ENCODE results near the gene CLCN3. TPM values are rescaled to one million over a fixed set of nuclear protein-coding genes. Genes with fewer than 3 reads are reported as not detected.
"Not testable (repeated sequence)": the region's sequence is repeated elsewhere in the genome, so short reads cannot be mapped to it uniquely, and the experiment has no call there.

CLCN3 gene
- total RNA-seq, 1 donor from 2014 or later = 19.6 TPM

DNA sequence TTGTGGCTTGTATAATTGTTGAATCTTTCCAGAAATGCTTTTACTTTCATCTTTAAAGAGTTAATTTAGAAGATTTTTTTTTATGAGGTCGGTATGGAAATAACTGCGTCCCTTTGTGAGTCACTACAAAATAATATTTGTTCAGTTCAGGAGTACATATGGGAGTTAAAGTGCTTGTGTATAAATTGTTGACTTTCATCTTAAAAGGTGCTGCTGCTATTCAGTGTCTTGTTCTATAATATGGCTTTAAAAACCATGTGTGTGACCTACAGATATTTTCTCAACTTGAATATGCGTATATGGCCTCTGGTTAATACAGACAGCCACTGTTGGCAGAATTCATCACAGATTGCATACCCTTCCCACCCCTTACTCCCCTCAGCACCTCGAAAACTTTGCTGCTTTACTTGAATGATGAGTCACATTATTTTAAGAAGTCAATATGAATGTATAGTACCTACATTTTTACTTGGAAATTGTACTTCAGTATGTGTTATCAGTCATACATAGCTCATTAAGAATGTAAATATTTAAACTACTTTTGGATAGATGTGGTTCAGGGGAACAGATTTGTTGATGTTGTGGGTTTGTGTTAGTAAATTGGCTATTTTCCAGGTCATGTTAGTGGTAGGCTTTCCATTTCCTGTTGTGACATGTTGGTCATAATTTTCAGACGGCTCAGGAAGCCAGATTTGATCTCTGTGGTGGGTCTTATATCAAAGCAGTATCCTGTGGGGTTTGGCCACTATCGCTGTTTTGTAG, 1.5 kb downstream of the CLCN3 start:
- peak overlapping the region; percentile 97 for H3K27ac ChIP-seq
- no peak for DNase-seq (ENCODE audit: extremely low spot score in 2 of 2)
- H3K9me3 ChIP-seq = no peaks in the 10 kb centered on the region
- TF ChIP-seq POLR2AphosphoS5 (IDR thresholded peaks at IDR 0.05; ENCODE audit: insufficient read depth in 1 of 2, low read depth in 1 of 2) (no peak), POLR2A (IDR thresholded peaks at IDR 0.05) (no peak)
- TF ChIP-seq, protein P1, sequence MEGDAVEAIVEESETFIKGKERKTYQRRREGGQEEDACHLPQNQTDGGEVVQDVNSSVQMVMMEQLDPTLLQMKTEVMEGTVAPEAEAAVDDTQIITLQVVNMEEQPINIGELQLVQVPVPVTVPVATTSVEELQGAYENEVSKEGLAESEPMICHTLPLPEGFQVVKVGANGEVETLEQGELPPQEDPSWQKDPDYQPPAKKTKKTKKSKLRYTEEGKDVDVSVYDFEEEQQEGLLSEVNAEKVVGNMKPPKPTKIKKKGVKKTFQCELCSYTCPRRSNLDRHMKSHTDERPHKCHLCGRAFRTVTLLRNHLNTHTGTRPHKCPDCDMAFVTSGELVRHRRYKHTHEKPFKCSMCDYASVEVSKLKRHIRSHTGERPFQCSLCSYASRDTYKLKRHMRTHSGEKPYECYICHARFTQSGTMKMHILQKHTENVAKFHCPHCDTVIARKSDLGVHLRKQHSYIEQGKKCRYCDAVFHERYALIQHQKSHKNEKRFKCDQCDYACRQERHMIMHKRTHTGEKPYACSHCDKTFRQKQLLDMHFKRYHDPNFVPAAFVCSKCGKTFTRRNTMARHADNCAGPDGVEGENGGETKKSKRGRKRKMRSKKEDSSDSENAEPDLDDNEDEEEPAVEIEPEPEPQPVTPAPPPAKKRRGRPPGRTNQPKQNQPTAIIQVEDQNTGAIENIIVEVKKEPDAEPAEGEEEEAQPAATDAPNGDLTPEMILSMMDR (IDR thresholded peaks at IDR 0.05) = no peak
- H3K4me1 ChIP-seq = peaks cover 40% of the 10 kb centered on the region
- intact Hi-C loops (cut with DNase I) = no loop called here
- H3K4me3 ChIP-seq = peak overlapping the region; percentile 83 to 84
- no peaks in the 10 kb centered on the region for H3K36me3 ChIP-seq
- no peaks in the 10 kb centered on the region for H3K27me3 ChIP-seq

DNA sequence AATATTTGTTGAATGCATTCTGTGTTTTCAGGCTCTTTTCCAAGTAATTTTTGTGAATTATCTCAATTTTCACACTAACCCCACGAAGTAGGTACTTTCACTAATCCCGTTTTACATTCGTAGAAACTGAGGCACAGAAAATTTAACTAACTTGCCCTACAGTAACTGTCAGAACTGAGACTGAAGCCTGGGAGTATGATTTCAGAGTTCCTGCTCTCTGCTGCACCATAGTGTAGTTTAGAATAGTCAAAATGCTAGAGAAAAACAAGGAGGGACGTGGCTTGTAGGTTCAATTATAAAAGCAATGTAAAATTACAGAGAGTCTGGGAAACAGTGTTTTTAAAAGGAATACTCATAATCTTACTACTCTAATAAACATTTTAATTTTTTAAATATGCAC, 2.2 kb downstream of the CLCN3 start:
- TF ChIP-seq, protein P1 (IDR thresholded peaks at IDR 0.05) = no peak
- TF ChIP-seq POLR2A (IDR thresholded peaks at IDR 0.05) (no peak), POLR2AphosphoS5 (IDR thresholded peaks at IDR 0.05; ENCODE audit: insufficient read depth in 1 of 2, low read depth in 1 of 2) (no peak)

DNA sequence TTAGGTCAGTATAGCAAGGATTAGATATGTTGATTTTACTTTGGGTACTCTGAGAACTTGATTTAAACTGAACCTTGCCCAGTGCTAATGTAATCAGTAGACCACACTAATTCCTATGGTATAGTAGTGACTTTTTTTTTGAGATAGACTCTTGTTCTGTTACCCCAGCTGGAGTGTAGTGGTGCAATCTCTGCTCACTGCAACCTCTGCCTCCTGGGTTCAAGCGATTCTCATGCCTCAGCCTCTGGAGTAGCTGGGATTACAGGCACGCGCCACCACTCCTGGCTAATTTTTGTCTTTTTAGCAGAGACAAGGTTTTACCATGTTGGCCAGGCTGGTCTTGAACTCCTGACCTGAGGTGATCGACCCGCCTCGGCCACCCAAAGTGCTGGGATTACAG, 3.6 kb downstream of the CLCN3 start:
- H3K27me3 ChIP-seq; intact Hi-C loops (cut with DNase I); DNase-seq (ENCODE audit: extremely low spot score in 2 of 2); H3K27ac ChIP-seq; H3K9me3 ChIP-seq; H3K36me3 ChIP-seq; H3K4me3 ChIP-seq: not testable (repeated sequence)
- peaks cover 39% of the 10 kb centered on the region for H3K4me1 ChIP-seq

More for the DNA sequence above, 2.2 kb downstream of the CLCN3 start:
- Histone ChIP-seq H3K27ac (peak overlapping the region; percentile 97), H3K9me3 (no peaks in the 10 kb centered on the region), H3K4me3 (peak overlapping the region in 1 of 2 donors; percentile 83), H3K36me3 (no peaks in the 10 kb centered on the region), H3K27me3 (no peaks in the 10 kb centered on the region), H3K4me1 (peaks cover 40% of the 10 kb centered on the region)
- intact Hi-C loops (cut with DNase I) = no loop called here
- DNase-seq (ENCODE audit: extremely low spot score in 2 of 2) = no peak

DNA sequence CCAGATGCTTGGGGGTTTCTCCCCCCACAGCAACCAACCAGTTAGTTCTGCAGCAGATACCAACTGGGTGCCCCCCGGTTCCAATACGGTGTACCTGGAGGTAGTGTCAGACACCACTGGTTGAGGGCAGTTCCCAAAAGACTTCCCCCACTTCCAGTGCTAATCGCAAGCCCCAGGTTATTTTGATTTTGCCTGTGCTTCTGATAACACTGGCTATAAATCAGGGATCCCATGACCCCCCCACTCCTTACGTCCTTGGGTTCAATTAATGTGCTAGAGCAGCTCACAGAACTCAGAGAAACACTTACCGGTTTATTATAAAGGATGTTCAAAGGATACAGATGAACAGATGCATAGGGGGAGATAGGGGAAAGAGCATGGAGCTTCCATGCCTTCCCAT, 5.5 kb downstream of the CLCN3 start:
- H3K27me3 ChIP-seq = no peaks in the 10 kb centered on the region
- TF ChIP-seq, protein P1 (IDR thresholded peaks at IDR 0.05) = no peak
- no peak for TF ChIP-seq POLR2A (IDR thresholded peaks at IDR 0.05)
- TF ChIP-seq POLR2AphosphoS5 (IDR thresholded peaks at IDR 0.05; ENCODE audit: insufficient read depth in 1 of 2, low read depth in 1 of 2) = no peak
- DNase-seq (ENCODE audit: extremely low spot score in 2 of 2) = no peak

DNA sequence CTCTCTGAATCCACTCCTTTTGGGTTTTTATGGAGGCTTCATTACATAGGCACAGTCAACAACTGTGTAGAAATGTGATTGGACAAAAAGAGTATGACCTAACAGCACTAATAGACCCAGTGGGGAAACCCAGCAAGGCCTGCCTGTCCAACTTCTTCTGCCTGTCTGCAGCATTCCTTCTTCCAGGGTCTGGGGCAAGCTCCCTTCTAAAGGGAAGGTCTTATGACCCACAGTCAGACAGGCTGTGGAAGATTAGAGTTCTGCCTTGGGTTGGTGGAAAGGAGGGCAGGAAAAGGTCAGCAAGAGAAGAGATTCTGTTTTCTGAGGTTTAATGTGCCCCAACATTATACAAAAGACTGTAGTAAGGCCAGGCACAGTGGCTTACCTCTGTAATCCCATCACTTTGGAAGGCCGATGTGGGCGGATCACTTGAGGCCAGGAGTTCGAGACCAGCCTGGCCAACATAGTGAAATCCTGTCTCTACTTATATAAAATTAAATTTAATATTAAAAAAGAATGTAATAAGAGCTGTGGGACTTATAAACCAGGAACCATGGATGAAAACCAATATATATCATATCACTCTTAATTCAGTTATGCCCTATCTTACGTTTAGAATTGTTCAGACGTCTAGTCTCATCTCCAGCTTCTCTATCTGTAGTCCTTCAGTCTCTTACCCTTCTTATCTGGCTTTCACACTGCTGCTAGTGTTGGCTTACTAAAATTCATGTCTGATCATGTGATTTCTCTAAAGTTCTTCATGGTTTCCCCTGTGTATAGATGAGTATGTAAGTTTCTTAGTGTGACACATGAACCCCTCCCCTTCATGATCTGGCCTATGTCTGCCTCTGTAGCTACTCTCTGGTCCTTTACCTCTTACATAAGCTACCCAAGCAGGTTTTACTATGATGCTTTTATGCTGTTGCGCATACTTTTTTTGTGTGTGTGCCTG, 6.2 kb downstream of the CLCN3 start:
- Histone ChIP-seq H3K9me3 (no peaks in the 10 kb centered on the region), H3K4me1 (peaks cover 27% of the 10 kb centered on the region), H3K27ac (no peak overlapping the region), H3K27me3 (no peaks in the 10 kb centered on the region), H3K4me3 (no peak overlapping the region), H3K36me3 (no peaks in the 10 kb centered on the region)
- DNase-seq (ENCODE audit: extremely low spot score in 2 of 2) = no peak
- intact Hi-C loops (cut with DNase I) = no loop called here
- TF ChIP-seq POLR2A (IDR thresholded peaks at IDR 0.05) = no peak
- TF ChIP-seq, protein P1 (IDR thresholded peaks at IDR 0.05) = no peak

More for the DNA sequence above, 5.5 kb downstream of the CLCN3 start:
- no peaks in the 10 kb centered on the region for H3K9me3 ChIP-seq
- intact Hi-C loops (cut with DNase I) = no loop called here
- peaks cover 34% of the 10 kb centered on the region for H3K4me1 ChIP-seq
- no peak overlapping the region for H3K27ac ChIP-seq
- no peak overlapping the region for H3K4me3 ChIP-seq
- H3K36me3 ChIP-seq = no peaks in the 10 kb centered on the region

Data from vagina (tissue), 2 donors.